HEK293 (cell line): ENCODE results near the gene PCNX3.

Experiments
- CTCF ChIA-PET: fragments of 350-600 bp; formaldehyde crosslinking; extraction: SDS; loops from one replicate; lab custom pipeline; 2021; ENCODE audit warnings: antibody characterized with exemption; lab: Yijun Ruan, JAX
- POLR2A ChIA-PET: fragments of 300-600 bp; formaldehyde crosslinking; extraction: SDS; loops from one replicate; lab custom pipeline; 2020; ENCODE audit warnings: antibody characterized with exemption, inconsistent platforms; lab: Yijun Ruan, JAX
- H3K27ac ChIP-seq: fragments of 200-500 bp; sonication (Bioruptor generic); 2 replicates; pipeline ENCODE4 v1.5.1; 2014; ENCODE audit warnings: low read depth, low read length, control low read depth, inconsistent platforms; ENCODE audit errors: extremely low read depth
- H3K36me3 ChIP-seq, 2 experiments: fragments of 200-500 bp in 1 of 2; sonication (Bioruptor generic) in 1 of 2; 1 replicate in 1 of 2; 2 replicates in 1 of 2; pipeline ENCODE4 v1.5.1; 2014 to 2017; ENCODE audit warnings: inconsistent platforms in 2 of 2, low read length in 2 of 2; ENCODE audit not compliant: control insufficient read depth in 2 of 2, insufficient read depth in 1 of 2
- H3K4me1 ChIP-seq: fragments of 200-500 bp; sonication (Bioruptor generic); 2 replicates; pipeline ENCODE4 v1.5.1; 2014; ENCODE audit warnings: mild to moderate bottlenecking, low read length, inconsistent platforms; ENCODE audit not compliant: control insufficient read depth, insufficient read depth
- H3K4me3 ChIP-seq: 2 replicates; pipeline ENCODE4 v1.5.1; 2011; ENCODE audit warnings: low read depth, mild to moderate bottlenecking, control low read depth, low read length, moderate library complexity
- H3K9me3 ChIP-seq: fragments of 200-500 bp; sonication (Bioruptor generic); 2 replicates; pipeline ENCODE4 v1.5.1; 2014; ENCODE audit warnings: low read depth, low read length, inconsistent platforms; ENCODE audit not compliant: control insufficient read depth, insufficient read depth
- BCL11A ChIP-seq: fragments of 450-650 bp; formaldehyde crosslinking; IDR thresholded peaks from 2 replicates; pipeline ENCODE4 v1.5.1; 2016; ENCODE audit warnings: low read depth, missing biosample characterization, missing genetic modification characterization
- GLI2 ChIP-seq: fragments of 450-650 bp; formaldehyde crosslinking; IDR thresholded peaks from 2 replicates; pipeline ENCODE4; 2017; ENCODE audit warnings: missing biosample characterization, missing genetic modification characterization, low read depth, borderline replicate concordance
- IKZF3 ChIP-seq: fragments of 450-650 bp; IDR thresholded peaks from 2 replicates; pipeline ENCODE4 v1.5.0; 2018; ENCODE audit warnings: missing biosample characterization, mild to moderate bottlenecking, missing genetic modification characterization, moderate library complexity
- KLF10 ChIP-seq: fragments of 450-650 bp; IDR thresholded peaks from 2 replicates; pipeline ENCODE4 v1.5.1; 2018; ENCODE audit warnings: missing biosample characterization, mild to moderate bottlenecking, missing genetic modification characterization
- KLF17 ChIP-seq: fragments of 450-650 bp; formaldehyde crosslinking; IDR thresholded peaks from 2 replicates; pipeline ENCODE4 v1.5.1; 2016; ENCODE audit warnings: missing biosample characterization, missing genetic modification characterization
- PATZ1 ChIP-seq: fragments of 450-650 bp; formaldehyde crosslinking; IDR thresholded peaks from 2 replicates; pipeline ENCODE4 v1.5.1; 2016; ENCODE audit warnings: missing biosample characterization, missing genetic modification characterization
- REPIN1 ChIP-seq: fragments of 450-650 bp; formaldehyde crosslinking; IDR thresholded peaks from 2 replicates; pipeline ENCODE4 v1.5.1; 2017; ENCODE audit warnings: missing biosample characterization, missing genetic modification characterization, low read depth
- ZBTB20 ChIP-seq: fragments of 450-650 bp; formaldehyde crosslinking; IDR thresholded peaks from 2 replicates; pipeline ENCODE4 v1.5.1; 2016; ENCODE audit warnings: missing biosample characterization, missing genetic modification characterization
- ZFP3 ChIP-seq: fragments of 450-650 bp; formaldehyde crosslinking; IDR thresholded peaks from 2 replicates; pipeline ENCODE4 v1.5.1; 2016; ENCODE audit warnings: low read depth, missing biosample characterization, missing genetic modification characterization
- ZNF10 ChIP-seq: fragments of 450-650 bp; formaldehyde crosslinking; IDR thresholded peaks from 2 replicates; pipeline ENCODE4 v1.5.1; 2017; ENCODE audit warnings: missing biosample characterization, missing genetic modification characterization
- ZNF112 ChIP-seq: fragments of 450-650 bp; formaldehyde crosslinking; IDR thresholded peaks from 2 replicates; pipeline ENCODE4 v1.5.0; 2017; ENCODE audit warnings: missing biosample characterization, missing genetic modification characterization
- ZNF121 ChIP-seq: fragments of 450-650 bp; formaldehyde crosslinking; IDR thresholded peaks from 2 replicates; pipeline ENCODE4 v1.5.1; 2016; ENCODE audit warnings: missing biosample characterization, missing genetic modification characterization
- ZNF157 ChIP-seq: fragments of 450-650 bp; formaldehyde crosslinking; IDR thresholded peaks from 2 replicates; pipeline ENCODE4 v1.5.1; 2016; ENCODE audit warnings: missing biosample characterization, missing genetic modification characterization
- ZNF169 ChIP-seq: fragments of 450-650 bp; formaldehyde crosslinking; IDR thresholded peaks from 2 replicates; pipeline ENCODE4 v1.5.1; 2016; ENCODE audit warnings: missing biosample characterization, missing genetic modification characterization
- ZNF274 ChIP-seq, 2 experiments: fragments of 200-500 bp in 1 of 2; fragments of 450-650 bp in 1 of 2; sonication (Bioruptor generic) in 1 of 2; formaldehyde crosslinking in 1 of 2; IDR thresholded peaks; 2 replicates each; pipeline versions ENCODE4 v1.5.1 to v1.6.1; 2014 to 2016; ENCODE audit warnings: borderline replicate concordance in 1 of 2, inconsistent platforms in 1 of 2, low read length in 1 of 2, missing biosample characterization in 1 of 2, missing genetic modification characterization in 1 of 2
- ZNF335 ChIP-seq: fragments of 450-650 bp; formaldehyde crosslinking; conservative IDR thresholded peaks from 2 replicates; pipeline ENCODE4 v1.5.1; 2016; ENCODE audit warnings: missing biosample characterization, missing genetic modification characterization
- ZNF529 ChIP-seq: fragments of 450-650 bp; formaldehyde crosslinking; IDR thresholded peaks from 2 replicates; pipeline ENCODE4 v1.5.1; 2017; ENCODE audit warnings: missing genetic modification characterization, missing biosample characterization; ENCODE audit not compliant: insufficient replicate concordance
- ZNF621 ChIP-seq: fragments of 450-650 bp; formaldehyde crosslinking; IDR thresholded peaks from 2 replicates; pipeline ENCODE4 v1.5.1; 2017; ENCODE audit warnings: missing biosample characterization, missing genetic modification characterization
- ZNF623 ChIP-seq: fragments of 450-650 bp; formaldehyde crosslinking; IDR thresholded peaks from 2 replicates; pipeline ENCODE4 v1.5.1; 2016; ENCODE audit warnings: missing biosample characterization, missing genetic modification characterization
- ZNF777 ChIP-seq: fragments of 450-650 bp; formaldehyde crosslinking; IDR thresholded peaks from 2 replicates; pipeline ENCODE4 v1.5.1; 2017; ENCODE audit warnings: missing biosample characterization, missing genetic modification characterization, borderline replicate concordance
- ZNF830 ChIP-seq: fragments of 450-650 bp; IDR thresholded peaks from 2 replicates; pipeline ENCODE4 v1.5.0; 2018; ENCODE audit warnings: missing biosample characterization, missing genetic modification characterization, low read depth, mild to moderate bottlenecking, moderate library complexity
- ZSCAN16 ChIP-seq: fragments of 450-650 bp; formaldehyde crosslinking; IDR thresholded peaks from 2 replicates; pipeline ENCODE4 v1.5.1; 2016; ENCODE audit warnings: missing biosample characterization, missing genetic modification characterization
- TF ChIP-seq, protein P1 (sequence below): fragments of 450-650 bp; formaldehyde crosslinking; IDR thresholded peaks from 2 replicates; pipeline ENCODE4 v1.5.1; 2016; ENCODE audit warnings: missing biosample characterization, missing genetic modification characterization
- TF ChIP-seq, protein P2 (sequence below): fragments of 450-650 bp; formaldehyde crosslinking; conservative IDR thresholded peaks from 2 replicates; pipeline ENCODE4 v1.5.1; 2016; ENCODE audit warnings: low read depth, missing biosample characterization, missing genetic modification characterization

The PCNX3 gene

GRCh38 chr11:65569973-65570918, 45.3 kb upstream of the PCNX3 start, which contains the start of gene ZNRD2 (continued):
- TF ChIP-seq PATZ1 (tag by site-specific recombination) (peak; percentile 95), GLI2 (tag by site-specific recombination) (no peak), ZBTB20 (peak; percentile 91; the same call in 1 of the 2 replicates), ZSCAN16 (tag by site-specific recombination) (no peak), ZNF121 (tag by site-specific recombination) (no peak), KLF10 (peak; percentile 82; the same call in 1 of the 2 replicates)

- Histone ChIP-seq H3K9me3 (no peaks in the 10 kb centered on the region), H3K4me3 (peak overlapping the region; percentile 74), H3K27ac (no peak overlapping the region; the same call in 1 of the 2 replicates), H3K36me3 (peaks cover 0 to 23% of the 10 kb centered on the region in 2 experiments; a peak in 1 of 3 replicates), H3K4me1 (peaks cover 16% of the 10 kb centered on the region; the same call in 1 of the 2 replicates)
- ChIA-PET CTCF (interaction anchor here (0.6 to 5.6 kb wide), 21 partner anchors 11 to 319 kb away, joined by 3 to 133 read pairs (median 5); partner anchors contain the start of genes KAT5 and LTBP3), POLR2A (interaction anchor here (1.0 to 4.2 kb wide), 11 partner anchors 11 to 149 kb away, joined by 3 to 39 read pairs (median 10); partner anchors contain the start of genes KCNK7, LTBP3, MAP3K11 and NEAT1)
- TF ChIP-seq ZFP3 (tag by site-specific recombination), result no peak
- no peak for TF ChIP-seq ZNF623 (tag by site-specific recombination)
- TF ChIP-seq ZNF169 (tag by site-specific recombination), result no peak
- no peak for TF ChIP-seq REPIN1 (tag by site-specific recombination)
- TF ChIP-seq ZNF621 (tag by site-specific recombination), result no peak
- TF ChIP-seq KLF17 (tag by site-specific recombination), result no peak
- TF ChIP-seq ZNF335 (tag by site-specific recombination), result no peak
- TF ChIP-seq BCL11A (tag by site-specific recombination), result no peak
- no peak for TF ChIP-seq ZNF112 (tag by site-specific recombination)
- TF ChIP-seq ZNF274 (IDR thresholded peaks at IDR 0.05; ENCODE audit: low read length), result no peak
- no peak for TF ChIP-seq ZNF274 (tag by site-specific recombination; IDR thresholded peaks at IDR 0.05; ENCODE audit: borderline replicate concordance)
- TF ChIP-seq, protein P1, sequence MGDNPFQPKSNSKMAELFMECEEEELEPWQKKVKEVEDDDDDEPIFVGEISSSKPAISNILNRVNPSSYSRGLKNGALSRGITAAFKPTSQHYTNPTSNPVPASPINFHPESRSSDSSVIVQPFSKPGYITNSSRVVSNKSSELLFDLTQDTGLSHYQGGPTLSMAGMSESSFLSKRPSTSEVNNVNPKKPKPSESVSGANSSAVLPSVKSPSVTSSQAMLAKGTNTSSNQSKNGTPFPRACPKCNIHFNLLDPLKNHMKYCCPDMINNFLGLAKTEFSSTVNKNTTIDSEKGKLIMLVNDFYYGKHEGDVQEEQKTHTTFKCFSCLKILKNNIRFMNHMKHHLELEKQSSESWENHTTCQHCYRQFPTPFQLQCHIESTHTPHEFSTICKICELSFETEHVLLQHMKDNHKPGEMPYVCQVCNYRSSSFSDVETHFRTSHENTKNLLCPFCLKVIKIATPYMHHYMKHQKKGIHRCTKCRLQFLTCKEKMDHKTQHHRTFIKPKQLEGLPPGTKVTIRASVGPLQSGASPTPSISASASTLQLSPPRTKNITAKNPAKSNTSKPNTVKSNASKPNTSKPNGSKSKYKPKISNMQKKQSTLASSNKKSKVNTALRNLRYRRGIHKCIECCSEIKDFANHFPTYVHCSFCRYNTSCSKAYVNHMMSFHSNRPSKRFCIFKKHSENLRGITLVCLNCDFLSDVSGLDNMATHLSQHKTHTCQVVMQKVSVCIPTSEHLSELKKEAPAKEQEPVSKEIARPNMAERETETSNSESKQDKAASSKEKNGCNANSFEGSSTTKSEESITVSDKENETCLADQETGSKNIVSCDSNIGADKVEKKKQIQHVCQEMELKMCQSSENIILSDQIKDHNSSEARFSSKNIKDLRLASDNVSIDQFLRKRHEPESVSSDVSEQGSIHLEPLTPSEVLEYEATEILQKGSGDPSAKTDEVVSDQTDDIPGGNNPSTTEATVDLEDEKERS (tag by site-specific recombination), result no peak
- TF ChIP-seq IKZF3 (tag by site-specific recombination), result no peak
- TF ChIP-seq ZNF777 (tag by site-specific recombination), result no peak
- TF ChIP-seq, protein P2, sequence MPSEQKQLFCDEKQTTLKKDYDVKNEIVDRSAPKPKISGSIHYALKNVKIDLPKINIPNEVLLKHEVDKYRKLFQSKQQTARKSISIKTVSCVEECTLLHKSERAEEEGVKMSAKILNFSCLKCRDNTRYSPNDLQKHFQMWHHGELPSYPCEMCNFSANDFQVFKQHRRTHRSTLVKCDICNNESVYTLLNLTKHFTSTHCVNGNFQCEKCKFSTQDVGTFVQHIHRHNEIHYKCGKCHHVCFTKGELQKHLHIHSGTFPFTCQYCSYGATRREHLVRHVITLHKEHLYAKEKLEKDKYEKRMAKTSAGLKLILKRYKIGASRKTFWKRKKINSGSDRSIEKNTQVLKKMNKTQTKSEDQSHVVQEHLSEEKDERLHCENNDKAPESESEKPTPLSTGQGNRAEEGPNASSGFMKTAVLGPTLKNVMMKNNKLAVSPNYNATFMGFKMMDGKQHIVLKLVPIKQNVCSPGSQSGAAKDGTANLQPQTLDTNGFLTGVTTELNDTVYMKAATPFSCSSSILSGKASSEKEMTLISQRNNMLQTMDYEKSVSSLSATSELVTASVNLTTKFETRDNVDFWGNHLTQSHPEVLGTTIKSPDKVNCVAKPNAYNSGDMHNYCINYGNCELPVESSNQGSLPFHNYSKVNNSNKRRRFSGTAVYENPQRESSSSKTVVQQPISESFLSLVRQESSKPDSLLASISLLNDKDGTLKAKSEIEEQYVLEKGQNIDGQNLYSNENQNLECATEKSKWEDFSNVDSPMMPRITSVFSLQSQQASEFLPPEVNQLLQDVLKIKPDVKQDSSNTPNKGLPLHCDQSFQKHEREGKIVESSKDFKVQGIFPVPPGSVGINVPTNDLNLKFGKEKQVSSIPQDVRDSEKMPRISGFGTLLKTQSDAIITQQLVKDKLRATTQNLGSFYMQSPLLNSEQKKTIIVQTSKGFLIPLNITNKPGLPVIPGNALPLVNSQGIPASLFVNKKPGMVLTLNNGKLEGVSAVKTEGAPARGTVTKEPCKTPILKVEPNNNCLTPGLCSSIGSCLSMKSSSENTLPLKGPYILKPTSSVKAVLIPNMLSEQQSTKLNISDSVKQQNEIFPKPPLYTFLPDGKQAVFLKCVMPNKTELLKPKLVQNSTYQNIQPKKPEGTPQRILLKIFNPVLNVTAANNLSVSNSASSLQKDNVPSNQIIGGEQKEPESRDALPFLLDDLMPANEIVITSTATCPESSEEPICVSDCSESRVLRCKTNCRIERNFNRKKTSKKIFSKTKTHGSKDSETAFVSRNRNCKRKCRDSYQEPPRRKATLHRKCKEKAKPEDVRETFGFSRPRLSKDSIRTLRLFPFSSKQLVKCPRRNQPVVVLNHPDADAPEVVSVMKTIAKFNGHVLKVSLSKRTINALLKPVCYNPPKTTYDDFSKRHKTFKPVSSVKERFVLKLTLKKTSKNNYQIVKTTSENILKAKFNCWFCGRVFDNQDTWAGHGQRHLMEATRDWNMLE (tag by site-specific recombination), result no peak
- no peak for TF ChIP-seq ZNF830
- no peak for TF ChIP-seq ZNF157
- TF ChIP-seq ZNF529, result no peak
- no peak for TF ChIP-seq ZNF10 (tag by site-specific recombination)
Measured at GRCh38 chr11:65571420-65571819, 44.2 kb upstream of the PCNX3 start.
